ENCODE results near the gene GAS6.

GRCh38 chr13:113791226-113791625, 72.7 kb downstream of the GAS6 start:
- TF ChIP-seq, protein P1, sequence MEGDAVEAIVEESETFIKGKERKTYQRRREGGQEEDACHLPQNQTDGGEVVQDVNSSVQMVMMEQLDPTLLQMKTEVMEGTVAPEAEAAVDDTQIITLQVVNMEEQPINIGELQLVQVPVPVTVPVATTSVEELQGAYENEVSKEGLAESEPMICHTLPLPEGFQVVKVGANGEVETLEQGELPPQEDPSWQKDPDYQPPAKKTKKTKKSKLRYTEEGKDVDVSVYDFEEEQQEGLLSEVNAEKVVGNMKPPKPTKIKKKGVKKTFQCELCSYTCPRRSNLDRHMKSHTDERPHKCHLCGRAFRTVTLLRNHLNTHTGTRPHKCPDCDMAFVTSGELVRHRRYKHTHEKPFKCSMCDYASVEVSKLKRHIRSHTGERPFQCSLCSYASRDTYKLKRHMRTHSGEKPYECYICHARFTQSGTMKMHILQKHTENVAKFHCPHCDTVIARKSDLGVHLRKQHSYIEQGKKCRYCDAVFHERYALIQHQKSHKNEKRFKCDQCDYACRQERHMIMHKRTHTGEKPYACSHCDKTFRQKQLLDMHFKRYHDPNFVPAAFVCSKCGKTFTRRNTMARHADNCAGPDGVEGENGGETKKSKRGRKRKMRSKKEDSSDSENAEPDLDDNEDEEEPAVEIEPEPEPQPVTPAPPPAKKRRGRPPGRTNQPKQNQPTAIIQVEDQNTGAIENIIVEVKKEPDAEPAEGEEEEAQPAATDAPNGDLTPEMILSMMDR (conservative IDR thresholded peaks at IDR 0.05): no peak
- TF ChIP-seq EZH2 (IDR thresholded peaks at IDR 0.05; ENCODE audit: low read depth): no peak

Measured in PC-9 (cell line).